ENCODE results near the gene TFCP2.
"Not testable (repeated sequence)": the region's sequence is repeated elsewhere in the genome, so short reads cannot be mapped to it uniquely, and the experiment has no call there.

TFCP2 gene, protein sequence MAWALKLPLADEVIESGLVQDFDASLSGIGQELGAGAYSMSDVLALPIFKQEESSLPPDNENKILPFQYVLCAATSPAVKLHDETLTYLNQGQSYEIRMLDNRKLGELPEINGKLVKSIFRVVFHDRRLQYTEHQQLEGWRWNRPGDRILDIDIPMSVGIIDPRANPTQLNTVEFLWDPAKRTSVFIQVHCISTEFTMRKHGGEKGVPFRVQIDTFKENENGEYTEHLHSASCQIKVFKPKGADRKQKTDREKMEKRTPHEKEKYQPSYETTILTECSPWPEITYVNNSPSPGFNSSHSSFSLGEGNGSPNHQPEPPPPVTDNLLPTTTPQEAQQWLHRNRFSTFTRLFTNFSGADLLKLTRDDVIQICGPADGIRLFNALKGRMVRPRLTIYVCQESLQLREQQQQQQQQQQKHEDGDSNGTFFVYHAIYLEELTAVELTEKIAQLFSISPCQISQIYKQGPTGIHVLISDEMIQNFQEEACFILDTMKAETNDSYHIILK

DNA sequence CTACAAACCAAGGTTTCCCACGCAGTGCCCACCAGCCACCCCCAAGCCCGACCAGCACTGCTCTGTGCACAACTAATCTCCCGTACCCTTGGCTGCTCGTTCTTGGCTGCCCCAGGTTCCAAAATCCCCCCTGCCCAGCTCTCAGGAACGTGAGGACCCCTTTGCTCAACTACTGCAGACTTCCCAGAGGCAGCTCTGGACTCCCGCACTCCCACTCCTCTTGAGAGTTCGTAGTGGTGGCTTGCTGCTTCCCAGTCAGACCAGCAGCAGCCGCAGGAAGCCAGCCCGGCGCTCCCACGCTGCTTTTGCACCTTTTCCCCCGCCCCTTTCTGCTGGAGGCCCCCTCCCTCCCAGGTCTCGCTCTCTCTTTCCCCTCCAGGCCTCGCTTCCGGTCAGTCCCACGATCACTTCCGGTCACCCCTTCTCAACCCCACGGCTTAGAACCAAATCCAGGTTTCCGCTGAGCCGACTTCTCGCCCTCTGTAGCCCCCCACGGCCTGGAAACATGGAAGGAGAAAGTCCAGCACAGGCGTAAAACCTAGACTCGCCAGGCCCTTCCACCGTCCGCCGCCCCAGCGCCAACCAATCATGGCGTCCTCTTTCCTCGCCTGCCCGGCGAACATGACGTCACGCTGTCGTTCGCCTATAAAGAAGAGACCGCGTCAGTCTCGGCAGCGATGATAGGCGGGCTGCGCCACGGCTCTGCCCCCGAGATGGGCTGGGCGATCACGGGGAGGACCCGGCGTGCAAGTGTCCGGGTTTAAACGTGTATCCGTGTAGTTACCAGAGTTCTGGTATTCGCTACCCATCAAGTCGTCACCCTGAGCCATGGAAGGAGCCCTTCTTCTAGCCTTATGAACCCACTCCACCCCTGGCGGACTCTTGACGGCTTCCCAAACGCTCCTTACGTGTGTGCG, at the start of gene TFCP2:
Gene TFCP2, minus strand, starts transcription at position 621 of the 917 bp plus-strand sequence. CDS start 713 bp downstream, outside the sequence.
- TF ChIP-seq, protein P1, sequence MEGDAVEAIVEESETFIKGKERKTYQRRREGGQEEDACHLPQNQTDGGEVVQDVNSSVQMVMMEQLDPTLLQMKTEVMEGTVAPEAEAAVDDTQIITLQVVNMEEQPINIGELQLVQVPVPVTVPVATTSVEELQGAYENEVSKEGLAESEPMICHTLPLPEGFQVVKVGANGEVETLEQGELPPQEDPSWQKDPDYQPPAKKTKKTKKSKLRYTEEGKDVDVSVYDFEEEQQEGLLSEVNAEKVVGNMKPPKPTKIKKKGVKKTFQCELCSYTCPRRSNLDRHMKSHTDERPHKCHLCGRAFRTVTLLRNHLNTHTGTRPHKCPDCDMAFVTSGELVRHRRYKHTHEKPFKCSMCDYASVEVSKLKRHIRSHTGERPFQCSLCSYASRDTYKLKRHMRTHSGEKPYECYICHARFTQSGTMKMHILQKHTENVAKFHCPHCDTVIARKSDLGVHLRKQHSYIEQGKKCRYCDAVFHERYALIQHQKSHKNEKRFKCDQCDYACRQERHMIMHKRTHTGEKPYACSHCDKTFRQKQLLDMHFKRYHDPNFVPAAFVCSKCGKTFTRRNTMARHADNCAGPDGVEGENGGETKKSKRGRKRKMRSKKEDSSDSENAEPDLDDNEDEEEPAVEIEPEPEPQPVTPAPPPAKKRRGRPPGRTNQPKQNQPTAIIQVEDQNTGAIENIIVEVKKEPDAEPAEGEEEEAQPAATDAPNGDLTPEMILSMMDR (IDR thresholded peaks at IDR 0.05; ENCODE audit: low read depth, low read length): no peak
- H3K4me3 ChIP-seq (ENCODE audit: low read depth, low read length): peak within 1 kb of the TSS; percentile 70

DNA sequence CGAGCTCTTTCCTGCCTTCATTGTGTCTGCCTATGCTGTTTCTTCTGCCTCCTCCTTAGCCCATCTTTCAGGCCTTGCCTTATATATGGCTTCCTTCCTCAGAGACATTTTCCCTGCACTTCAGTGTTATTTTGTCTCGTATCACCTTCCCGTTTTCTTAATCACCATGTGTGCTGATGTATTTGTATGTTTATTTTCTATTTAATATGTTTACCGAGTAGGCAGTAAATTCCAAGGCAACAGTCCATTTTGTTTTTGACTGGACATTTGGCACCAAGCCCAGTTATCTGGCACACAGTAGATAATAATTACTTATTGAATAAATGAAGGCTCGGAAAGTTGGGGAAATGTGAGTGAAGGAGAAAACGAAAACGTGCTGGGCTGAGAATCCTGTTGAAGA, 49.5 kb upstream of the TFCP2 start:
- TF ChIP-seq, protein P1 (IDR thresholded peaks at IDR 0.05; ENCODE audit: low read depth, low read length): no peak
- H3K4me3 ChIP-seq (ENCODE audit: low read depth, low read length): no peak overlapping the region

DNA sequence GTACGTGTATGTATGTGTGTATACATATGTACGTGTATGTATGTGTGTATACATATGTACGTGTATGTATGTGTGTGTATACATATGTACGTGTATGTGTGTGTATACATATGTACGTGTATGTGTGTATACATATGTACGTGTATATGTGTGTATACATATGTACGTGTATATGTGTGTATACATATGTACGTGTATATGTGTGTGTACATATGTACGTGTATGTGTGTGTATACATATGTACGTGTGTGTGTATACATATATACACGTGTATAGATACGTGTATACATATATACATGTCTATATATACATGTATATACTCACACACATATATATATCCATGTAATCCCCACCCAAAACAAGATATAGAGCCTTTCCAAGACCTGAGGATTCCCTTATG, 46.9 kb upstream of the TFCP2 start:
- not testable (repeated sequence) for H3K4me3 ChIP-seq (ENCODE audit: low read depth, low read length)

GRCh38 chr12:51219322-51219721, 46.4 kb upstream of the TFCP2 start:
- H3K4me3 ChIP-seq (ENCODE audit: low read depth, low read length): no peak overlapping the region
- TF ChIP-seq, protein P1 (IDR thresholded peaks at IDR 0.05; ENCODE audit: low read depth, low read length): no peak

DNA sequence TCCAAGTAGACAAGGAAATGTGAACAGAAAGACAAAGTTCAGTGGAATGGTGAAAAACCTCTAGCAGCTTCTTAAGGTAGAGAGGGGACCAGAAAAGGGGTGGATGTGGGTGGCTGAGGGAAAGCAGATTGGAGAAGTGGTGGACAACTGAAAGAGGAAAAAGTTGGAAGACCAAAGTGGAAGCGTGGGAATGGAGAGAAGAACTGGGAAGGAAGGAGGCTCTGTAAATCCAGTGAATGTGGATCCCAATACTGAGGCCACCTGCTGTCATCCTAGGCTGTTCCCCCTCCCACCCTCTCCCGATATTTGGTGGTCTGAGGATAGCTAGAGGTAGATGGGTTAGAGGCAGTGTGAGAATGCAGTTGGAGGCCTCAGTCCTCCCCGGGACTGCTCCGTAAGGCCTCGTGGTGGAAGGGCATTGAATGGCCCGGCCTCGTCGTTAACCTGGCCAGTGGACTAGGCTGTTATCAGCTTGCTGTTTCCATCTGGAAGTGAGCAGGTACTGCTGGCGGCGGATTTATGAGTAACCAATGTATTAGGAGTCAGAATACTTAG, 45.7 kb upstream of the TFCP2 start:
- peak overlapping the region; percentile 74 for H3K4me3 ChIP-seq (ENCODE audit: low read depth, low read length)
- TF ChIP-seq, protein P1 (IDR thresholded peaks at IDR 0.05; ENCODE audit: low read depth, low read length): no peak

- TF ChIP-seq, protein P1 (IDR thresholded peaks at IDR 0.05; ENCODE audit: low read depth, low read length): peak; percentile 51
- H3K4me3 ChIP-seq (ENCODE audit: low read depth, low read length): peak within 1 kb of the TSS; percentile 74
Observed at GRCh38 chr12:51217968-51218606, 45.2 kb upstream of the TFCP2 start, which contains the start of gene POU6F1. Gene POU6F1 (minus strand): TSS chr12:51218062. CDS start chr12:51206836, 11,226 bp downstream.

Measured in WI38 (cell line).